HG02938 (cell line): Measurements from ENCODE around the gene COA3.
"Not testable (repeated sequence)": the region's sequence is repeated elsewhere in the genome, so short reads cannot be mapped to it uniquely, and the experiment has no call there.

Experiments
- ATAC-seq: cut with Tn5 transposase; IDR thresholded peaks from one replicate; pipeline ENCODE4 v1.9.1; 2021; ENCODE audit warnings: mild to moderate bottlenecking, moderate library complexity; ENCODE audit not compliant: unreplicated experiment

COA3 gene

DNA sequence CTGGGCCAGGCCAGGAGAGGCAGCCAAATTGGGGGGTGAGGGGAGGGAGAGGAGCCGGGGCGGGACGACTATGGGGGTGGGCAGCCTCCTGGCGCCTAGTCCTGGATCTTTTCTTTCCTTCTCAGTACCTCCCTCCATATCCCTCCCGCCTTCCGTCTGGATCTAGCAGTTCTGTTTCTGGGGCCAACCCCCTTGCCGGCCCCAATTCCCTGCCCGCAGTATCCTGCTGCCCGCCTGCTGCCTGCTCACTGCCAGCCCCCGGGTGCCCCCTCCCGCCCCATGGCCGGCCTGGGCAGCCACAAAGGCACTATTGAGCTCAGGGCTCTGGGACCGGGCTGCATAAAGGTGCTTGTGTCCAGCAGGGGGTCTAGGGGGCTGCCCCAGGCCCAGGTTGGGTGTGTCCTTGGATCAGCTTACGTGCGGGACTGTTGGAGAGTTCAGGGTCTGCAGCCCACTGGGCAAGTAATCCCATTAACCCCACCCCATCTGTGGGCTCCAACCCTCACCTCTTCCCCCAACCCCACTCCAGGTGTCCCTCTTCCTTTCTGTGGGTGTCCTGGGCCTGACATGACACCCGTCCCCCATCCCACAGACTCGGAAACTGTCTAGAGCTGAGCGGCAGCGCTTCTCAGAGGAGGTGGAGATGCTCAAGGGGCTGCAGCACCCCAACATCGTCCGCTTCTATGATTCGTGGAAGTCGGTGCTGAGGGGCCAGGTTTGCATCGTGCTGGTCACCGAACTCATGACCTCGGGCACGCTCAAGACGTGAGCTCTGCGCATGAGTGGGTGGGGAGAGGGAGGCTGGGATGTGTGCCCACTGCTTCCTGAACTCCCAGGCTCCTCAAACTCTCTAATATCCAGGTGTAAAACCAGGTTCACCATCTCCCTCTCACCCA lies 16.1 kb downstream of the COA3 start:
- ATAC-seq, result no peak

DNA sequence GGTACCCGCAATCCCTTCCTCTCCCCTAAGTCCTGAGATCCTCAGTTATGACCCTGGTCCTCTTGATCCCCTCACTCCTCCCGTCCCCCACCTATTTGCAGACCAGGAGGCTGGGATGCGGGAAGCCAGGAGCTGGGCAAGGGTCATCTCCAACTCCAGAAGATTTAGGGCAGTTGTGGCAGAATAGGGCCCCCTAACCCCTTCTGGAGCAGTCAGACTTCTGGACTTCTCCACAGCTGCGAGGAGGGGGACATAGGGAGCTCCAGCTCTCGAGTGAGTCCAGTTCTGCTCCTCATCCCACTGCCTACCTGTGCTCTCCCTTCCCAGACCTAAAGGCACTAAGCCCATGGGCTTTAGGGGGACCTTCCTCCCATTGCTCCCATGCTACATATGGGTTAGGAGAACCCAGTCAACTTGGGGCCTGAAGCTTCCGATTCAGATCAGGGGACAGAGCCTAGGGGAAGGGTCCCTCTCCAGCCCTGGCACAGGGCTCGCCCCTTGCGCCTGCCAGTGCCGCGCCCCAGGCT lies 16.8 kb downstream of the COA3 start:
- no peak for ATAC-seq

DNA sequence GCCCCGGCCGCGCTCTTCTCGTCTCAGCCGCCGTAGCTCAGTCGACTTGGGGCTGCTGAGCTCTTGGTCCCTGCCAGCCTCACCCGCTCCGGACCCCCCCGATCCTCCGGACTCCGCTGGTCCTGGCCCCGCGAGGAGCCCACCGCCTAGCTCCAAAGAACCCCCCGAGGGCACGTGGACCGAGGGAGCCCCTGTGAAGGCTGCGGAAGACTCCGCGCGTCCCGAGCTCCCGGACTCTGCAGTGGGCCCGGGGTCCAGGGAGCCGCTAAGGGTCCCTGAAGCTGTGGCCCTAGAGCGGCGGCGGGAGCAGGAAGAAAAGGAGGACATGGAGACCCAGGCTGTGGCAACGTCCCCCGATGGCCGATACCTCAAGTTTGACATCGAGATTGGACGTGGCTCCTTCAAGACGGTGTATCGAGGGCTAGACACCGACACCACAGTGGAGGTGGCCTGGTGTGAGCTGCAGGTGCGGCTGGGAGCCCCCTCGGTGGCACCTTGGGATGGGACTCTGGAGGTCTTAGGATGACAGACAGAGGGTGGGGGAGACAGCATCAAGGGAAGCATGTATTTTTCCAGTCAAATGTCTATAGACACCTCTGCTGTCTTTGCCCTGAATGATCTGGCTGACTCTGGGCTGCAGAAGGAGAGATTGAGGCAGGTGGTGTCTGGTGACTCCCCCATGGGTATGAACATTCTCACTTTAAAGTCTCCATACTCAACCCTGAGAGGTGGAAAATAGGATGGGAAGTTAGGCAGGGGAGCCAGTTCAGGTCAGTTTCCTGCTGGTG lies 17.5 kb downstream of the COA3 start:
- ATAC-seq, result no peak

DNA sequence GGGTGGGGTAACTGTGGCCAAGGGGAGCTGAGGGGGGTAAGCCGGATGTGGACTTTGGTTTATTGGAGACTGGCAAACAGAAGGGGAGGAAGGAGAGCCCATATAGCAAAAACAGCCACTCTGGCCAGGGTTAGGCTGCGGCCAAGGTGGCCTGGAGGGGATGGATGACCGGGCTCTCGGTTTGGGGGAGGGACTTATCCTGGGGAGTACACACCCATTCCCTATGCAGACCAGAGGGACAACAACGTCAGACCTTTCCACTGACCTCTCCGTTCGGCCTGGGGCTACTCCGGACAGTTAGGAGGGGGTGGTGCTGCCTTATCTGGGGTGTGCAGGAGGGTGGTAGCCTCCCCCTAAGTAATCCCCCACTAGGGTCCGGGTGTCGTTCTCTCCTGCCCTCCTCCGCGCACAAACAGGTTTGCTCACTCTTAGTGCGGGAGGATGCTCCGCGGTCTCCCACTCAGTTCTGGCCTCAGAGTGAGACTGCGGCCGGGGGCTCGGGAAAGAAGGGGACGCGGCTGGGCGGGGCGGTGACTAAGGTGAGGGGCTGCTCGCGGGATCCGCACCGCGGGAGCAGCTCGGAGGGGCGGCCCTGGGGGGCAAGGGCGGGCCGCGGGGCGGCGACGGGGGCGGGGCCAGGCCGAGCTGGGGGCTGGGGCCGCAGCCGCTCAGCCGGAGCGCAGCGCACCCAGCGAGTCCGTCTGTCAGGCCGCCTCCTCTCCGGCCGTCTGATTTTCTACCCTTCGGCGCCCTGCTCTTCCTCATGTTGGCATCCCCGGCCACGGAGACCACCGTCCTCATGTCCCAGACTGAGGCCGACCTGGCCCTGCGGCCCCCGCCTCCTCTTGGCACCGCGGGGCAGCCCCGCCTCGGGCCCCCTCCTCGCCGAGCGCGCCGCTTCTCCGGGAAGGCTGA lies 18.3 kb downstream of the COA3 start, which contains the start of gene WNK4:
TSS of gene WNK4 (plus strand) at position 675 of the 915 bp plus-strand sequence. CDS start at position 764, 89 bp downstream.
- no peak for ATAC-seq

DNA sequence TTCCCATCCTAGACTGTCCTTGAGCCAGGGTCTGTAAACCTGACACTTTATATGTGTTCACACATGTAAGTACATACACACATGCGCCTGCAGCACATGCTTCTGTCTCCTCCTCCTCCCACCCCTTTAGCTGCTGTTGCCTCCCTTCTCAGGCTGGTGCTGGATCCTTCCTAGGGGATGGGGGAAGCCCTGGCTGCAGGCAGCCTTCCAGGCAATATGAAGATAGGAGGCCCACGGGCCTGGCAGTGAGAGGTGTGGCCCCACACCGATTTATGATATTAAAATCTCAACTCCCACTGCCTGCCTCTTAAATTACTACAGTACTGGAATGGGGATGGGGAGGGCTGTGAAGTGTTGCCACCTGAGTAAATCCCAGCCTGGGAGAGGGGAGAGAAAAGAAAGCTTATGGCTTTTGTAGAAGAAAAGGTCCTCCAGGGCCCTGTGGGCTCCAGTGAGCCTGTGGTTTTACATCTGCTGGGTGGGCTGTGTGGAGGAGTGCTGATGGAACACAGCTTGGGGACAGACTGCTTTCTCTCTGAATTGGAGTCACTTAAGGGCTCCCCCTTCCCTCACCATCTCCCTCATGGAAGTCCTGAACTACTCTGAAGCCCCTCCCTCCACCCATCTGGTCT lies 19.1 kb downstream of the COA3 start:
- no peak for ATAC-seq

DNA sequence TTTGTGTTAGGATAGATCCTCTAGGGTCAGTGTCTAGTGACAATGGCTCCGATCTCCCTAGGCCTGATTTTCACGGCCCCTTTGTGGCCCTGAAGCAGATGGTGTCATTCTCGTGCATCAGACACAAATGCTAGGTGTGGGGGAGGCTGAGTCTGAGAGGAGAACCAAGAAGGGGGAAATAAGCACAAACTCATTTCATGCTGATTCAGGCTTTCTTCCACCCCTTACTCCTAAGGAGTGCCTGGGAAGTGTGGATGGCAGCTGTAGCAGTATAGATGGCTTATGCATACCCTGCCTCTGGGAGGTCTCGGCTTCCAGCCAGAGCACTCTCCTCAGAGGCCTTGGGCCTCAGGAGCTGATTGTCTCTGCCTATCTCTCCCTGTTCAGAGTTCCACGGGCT lies 19.9 kb downstream of the COA3 start:
- no peak for ATAC-seq

DNA sequence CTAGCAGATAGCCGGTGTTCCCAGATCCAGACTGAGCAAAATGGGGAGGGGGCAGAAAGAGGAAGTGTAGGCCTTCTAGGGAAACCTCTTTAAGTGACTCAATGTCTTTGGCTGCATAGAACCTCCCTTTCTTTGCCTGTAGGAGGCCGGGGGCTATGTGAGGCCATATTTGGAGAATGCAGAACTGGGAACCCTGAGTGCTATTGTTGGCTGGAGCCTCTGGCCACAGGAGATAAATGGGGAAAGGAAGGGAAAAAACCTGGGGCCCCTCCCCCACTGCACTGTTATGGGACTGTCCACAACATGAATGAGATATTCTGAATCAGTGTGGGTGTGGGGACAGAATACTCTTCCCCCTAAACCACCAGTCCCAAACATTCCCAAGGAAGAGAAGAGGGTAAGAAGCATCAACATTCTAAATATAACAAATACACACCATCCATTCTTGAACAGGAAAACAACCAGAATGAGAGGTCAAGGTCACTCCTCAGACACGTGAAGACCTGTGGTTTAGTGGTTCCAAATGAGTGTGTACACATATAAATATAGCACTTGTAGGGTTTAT lies 22.9 kb downstream of the COA3 start:
- no peak for ATAC-seq

DNA sequence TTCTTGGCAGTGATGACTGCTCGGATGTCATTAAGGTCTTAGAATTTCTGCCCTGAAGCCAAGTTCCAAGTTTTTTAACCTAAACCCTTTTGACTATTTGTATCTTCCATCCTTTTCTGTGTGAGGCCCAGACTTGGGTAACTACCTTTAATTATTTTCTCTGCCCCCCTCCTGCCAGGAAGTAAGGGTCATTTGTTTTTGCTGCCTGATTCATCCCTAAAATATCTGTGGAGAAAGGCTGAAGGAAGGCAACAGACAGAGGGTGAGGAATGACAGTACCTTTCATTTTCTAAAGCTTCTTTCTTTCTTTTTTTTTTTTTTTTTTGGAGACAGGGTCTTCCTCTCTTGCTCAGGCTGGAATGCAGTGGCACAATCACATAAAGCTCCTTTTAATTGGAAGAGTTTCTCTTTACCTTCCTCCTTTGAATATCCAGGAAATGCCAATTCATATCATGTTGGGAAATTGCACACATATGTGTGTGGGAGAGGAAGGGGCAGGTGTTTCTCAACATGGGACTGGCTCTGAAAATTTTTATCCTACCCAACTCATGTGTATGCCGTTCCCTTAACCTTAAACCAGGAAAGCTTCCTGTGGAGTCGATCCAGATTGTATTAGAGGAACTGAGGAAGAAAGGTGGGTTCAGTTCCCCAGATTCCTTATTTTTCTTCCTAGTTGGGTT lies 24.3 kb downstream of the COA3 start:
- ATAC-seq, result no peak

DNA sequence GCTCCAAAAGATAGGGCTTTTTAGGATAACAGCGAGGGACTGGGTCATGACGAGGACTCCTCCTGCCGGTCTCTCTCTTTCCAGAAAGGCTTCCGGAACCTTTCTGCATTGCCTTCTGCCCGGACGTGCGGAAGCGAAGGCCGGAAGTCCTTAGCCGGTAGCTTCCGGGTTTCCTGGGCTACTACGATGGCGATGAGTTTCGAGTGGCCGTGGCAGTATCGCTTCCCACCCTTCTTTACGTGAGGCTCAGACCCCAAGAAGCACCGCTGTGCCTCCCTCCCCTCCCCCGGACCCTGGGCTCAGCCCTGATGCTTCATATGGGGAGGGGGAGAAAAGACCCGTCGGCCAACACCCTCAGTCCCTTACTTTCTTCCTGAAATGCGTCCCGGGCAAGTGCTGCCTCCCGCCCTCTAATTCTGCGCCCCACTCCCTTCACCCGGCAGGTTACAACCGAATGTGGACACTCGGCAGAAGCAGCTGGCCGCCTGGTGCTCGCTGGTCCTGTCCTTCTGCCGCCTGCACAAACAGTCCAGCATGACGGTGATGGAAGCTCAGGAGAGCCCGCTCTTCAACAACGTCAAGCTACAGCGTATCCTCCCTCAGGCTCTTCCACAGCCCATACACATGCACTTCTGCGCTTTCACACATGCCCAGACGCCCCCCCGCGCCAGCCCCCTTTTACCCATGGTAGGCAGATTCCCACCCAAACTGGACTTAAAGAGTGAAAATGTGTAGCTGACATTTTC lies 25.0 kb downstream of the COA3 start, which contains the start of gene VPS25:
TSS of gene VPS25 (plus strand) at position 160 of the 746 bp plus-strand sequence. CDS start at position 187, 27 bp downstream.
- no peak for ATAC-seq

DNA sequence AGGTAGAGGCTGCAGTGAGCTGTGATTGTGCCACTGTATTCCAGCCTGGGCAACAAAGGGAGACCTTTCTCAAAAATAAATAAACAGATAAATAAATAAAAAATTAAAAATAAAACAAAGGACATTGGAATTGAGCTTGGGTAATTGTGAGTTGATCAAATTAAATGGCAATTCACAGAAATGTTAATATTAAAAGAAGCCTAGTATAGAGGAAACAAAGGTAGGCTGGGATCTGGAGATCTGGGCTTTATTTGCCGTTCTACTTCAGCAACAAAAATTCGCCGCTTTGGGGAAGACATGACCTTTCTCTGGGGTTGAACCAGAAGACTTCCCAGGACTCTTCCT lies 25.6 kb downstream of the COA3 start:
- ATAC-seq, result no peak

DNA sequence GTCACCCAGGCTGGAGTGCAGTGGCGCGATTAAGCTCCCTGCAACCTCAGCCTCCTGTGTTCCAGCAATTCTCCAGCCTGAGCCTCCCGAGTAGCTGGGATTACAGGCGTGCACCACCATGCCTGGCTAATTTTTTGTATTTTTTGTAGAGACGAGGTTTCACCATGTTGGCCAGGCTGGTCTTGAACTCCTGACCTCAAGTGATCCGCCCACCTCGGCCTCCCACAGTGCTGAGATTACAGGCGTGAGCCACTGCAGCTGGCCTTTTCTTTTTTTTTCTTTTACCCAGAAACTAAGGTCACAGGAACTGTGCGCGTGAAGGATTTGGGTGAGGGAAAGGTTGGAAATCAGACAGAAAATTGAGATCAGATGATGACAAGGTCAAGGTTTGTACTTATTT lies 28.5 kb downstream of the COA3 start:
- ATAC-seq, result not testable (repeated sequence)

DNA sequence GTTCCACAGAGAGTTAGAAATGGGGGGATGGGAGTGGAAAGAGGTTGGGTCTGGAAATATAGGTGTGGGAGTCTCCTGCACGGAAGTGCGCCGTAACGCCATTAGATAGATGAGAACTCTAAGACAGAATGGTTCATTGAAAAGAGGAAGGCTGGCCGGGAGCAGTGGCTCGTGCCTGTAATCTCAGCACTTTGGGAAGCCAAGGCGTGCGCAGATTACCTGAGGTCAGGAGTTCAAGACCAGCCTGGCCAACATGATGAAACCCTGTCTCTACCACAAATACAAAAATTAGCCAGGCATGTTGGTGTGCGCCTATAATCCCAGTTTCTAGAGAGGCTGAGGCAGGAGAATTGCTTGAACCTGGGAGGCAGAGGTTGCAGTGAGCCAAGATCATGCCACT lies 30.5 kb downstream of the COA3 start:
- ATAC-seq, result not testable (repeated sequence)

DNA sequence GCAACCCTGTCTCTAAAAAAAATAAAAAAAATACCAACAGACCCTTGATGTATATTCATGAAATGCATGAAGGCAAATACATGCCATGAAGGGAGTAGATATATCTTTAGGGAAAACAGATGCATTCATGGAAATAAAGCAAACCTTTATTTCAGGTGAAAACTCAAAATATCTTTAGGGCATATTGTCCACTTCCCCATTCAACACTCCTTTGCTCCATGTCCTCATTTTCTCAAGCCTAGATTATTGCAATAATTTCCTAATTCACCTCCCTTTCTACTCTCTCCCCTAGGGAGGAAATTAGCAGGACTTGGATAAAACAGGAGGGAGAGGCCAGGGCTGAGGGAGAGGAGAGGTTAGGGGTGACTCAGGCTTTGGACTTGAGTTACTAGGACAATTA lies 31.0 kb downstream of the COA3 start:
- ATAC-seq, result no peak

DNA sequence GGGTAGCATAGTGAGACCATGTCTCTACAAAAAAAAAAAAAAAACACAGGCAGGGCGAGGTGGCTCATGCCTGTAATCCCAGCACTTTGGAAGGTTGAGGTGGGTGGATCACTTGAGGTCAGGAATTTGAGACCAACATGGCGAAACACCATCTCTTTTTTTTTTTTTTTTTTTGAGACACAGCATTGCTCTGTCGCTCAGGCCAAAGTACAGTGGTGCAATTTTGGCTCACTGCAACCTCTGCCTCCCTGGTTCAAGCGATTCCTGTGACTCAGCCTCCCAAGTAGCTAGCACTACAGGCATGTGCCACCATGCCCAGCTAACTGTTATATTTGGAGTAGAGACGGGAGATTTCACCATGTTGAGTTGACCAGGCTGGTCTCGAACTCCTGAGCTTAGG lies 32.4 kb downstream of the COA3 start:
- no peak for ATAC-seq

DNA sequence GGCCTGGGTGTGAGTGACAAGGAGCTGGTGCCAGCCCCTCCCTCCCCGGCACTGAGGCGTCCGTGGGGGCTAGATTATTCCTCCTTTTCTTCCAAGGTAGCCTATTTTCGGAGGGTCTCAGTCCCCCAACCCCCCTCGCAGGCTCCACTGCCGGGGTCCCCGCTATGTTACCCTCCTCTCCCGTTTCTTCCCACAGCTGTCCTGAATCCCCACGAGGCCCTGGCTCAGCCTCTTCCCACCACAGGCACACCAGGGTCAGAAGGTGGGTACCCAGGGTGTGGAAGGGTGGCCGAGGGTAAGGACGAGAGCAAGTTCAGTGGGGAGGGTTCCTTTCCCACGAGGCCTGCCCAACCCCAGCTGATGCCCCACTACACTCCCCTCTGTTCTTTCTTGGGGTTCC lies 36.9 kb downstream of the COA3 start:
- no peak for ATAC-seq

DNA sequence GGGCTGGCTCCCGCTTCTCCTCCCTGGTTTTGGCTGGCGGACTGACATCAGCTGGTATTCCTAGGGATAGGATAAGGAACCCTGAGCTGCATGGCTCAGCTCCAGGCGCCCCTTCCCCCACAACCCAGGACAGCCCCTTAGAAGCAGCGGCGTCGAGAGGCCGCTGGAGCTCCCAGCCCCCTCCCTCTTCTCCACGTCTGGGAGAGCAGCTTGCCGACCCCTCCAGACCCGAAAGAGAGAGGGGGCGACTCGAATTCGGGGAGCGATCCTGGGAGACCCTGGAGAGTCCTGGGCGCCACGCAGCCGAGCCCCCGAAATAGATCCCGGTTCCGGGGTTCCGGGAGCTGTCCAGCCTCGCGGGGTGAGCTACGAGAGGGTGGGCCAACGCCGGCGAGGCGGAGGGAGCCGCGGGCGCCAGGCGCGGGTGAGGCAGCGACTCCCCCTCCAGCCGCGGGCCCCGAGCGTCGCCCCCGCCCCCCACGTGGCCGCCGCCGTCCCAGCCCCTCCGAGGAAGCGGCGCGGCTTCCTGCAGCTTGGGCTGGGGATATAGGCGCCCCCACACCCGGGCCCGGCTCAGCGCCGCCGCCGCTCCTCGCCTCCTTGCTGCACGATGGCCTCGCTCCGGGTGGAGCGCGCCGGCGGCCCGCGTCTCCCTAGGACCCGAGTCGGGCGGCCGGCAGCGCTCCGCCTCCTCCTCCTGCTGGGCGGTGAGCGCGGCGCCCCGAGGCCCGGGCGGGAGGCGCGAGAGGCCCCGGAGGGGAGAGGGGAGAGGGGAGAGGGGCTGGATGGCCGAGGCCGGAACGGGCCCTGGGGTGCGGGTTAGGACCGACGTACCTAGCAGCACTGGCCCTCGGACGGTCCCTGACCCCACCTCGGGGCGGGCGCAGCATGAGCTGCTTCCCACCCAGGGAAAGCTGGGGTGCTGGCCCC lies 37.6 kb downstream of the COA3 start, which contains the start of gene RAMP2:
TSS of gene RAMP2 (plus strand) at position 576 of the 930 bp plus-strand sequence. CDS start at position 611, 35 bp downstream.
- ATAC-seq, result no peak

DNA sequence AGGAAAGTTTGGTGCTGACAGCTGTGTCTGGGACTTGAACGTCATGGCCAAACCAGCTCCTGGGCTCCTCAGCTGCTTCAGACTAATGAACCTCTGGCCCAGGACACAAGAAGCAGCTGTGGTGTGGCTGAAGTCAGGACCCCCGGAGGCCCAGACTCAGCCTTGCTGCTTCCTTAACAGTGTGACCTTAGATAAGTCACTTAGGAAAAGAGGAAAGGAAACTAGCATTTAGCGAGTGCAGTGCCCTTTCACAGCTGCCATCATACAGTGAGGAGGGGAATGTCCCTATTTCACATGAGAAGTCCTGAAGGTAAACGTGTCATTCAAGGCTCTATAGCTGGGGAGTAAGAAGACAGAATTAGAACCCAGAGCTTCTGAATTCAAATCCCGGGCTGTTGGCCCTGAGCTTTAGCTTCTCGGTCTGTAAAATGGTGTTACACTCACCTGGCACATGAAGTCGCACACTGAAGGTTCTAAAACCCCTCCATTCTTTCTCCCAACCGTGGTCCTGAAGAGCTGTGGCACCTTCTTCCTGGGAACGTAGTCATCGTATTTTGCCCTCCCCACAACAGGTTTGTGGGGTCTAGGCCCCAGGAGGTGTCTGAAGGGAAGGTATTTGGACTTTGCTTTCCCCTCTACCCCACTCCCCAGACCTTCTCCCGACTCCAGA lies 38.4 kb downstream of the COA3 start:
- ATAC-seq, result no peak
